ENCODE results near the gene AARSD1. TPM values are rescaled to one million over a fixed set of nuclear protein-coding genes. Genes with fewer than 3 reads are reported as not detected.

The AARSD1 gene, protein sequence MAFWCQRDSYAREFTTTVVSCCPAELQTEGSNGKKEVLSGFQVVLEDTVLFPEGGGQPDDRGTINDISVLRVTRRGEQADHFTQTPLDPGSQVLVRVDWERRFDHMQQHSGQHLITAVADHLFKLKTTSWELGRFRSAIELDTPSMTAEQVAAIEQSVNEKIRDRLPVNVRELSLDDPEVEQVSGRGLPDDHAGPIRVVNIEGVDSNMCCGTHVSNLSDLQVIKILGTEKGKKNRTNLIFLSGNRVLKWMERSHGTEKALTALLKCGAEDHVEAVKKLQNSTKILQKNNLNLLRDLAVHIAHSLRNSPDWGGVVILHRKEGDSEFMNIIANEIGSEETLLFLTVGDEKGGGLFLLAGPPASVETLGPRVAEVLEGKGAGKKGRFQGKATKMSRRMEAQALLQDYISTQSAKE
- total RNA-seq, result 25.2 and 25.3 TPM in 2 replicates

DNA sequence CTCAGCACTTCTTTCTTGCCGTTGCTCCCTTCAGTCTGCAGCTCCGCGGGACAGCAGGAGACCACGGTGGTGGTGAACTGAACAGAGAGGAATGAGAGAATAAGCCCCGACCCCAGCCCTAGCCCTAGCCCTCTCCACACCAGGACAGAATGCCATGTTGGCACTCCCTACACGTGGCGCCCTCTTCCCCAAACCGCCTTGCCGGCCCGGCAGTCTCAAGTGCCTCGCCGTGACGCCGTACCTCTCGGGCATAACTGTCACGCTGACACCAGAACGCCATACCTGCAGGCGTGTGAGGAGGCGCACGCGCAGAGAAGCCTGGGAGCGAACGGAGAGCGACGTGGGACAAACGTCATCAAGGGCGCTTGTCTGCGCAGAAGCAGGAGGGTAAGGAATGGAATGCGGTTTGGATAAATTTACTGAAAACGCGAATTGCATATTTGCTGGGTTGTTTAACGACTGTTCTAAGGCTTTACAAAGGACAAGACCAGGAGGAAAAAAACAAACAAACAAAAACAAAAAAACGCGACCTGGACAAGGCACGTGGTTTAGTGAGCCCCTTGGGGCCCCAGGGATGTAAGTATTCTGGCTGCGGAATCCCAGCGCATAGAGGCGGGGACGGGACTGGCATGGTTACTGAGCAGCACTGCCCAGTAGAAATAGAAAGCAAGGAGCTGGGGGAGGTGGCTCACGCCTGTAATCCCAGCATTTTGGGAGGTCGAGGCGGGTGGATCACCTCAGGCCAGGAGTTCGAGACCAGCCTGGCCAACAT lies at the start of gene AARSD1:
AARSD1 (minus strand) TSS at position 294 of the 772 bp plus-strand sequence; CDS start at position 280, 14 bp downstream.

DNA sequence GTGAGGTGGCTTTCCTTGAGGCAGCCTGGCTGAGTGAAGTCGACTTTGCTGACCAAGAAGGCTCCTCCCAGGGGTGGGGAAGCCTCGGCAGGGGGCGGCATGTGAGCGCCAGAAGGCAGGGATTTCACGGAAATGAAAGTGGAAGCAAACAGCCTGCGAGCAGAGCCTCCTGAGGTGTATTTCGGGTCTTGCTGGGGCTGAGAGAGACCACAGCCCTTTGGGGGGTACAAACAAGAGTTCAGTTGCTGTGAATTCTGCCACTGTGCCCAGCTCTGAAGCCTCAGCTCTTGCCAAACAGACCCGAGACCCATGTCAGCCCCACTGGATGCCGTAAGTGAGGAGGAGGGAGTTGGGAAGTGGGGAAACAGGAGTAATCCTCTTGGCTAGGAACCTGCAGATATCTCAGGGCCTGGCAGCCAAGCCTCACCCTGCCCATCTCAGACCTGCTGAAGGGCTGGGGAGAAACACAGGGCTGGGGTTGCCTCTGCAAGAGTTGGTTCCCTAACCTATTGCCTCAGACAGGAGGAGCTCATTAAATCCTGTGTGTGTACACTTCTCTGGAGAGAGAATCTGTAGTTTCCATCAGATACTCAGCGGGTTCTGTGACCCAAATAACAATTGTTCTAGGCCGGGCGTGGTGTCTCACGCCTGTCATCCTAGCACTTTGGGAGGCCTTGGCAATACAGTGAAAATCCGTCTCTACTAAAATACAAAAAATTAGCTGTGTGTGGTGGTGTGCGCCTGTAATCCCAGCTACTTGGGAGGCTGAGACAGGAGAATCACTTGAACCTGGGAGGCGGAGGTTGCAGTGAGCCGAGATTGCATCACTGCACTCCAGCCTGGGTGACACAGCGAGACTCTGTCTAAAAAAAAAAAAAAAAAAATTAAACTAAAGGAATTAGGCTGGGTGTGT lies 42.6 kb upstream of the AARSD1 start, which contains the start of gene IFI35:
IFI35 (plus strand) TSS at position 146 of the 913 bp plus-strand sequence; CDS start at position 310, 164 bp downstream.

DNA sequence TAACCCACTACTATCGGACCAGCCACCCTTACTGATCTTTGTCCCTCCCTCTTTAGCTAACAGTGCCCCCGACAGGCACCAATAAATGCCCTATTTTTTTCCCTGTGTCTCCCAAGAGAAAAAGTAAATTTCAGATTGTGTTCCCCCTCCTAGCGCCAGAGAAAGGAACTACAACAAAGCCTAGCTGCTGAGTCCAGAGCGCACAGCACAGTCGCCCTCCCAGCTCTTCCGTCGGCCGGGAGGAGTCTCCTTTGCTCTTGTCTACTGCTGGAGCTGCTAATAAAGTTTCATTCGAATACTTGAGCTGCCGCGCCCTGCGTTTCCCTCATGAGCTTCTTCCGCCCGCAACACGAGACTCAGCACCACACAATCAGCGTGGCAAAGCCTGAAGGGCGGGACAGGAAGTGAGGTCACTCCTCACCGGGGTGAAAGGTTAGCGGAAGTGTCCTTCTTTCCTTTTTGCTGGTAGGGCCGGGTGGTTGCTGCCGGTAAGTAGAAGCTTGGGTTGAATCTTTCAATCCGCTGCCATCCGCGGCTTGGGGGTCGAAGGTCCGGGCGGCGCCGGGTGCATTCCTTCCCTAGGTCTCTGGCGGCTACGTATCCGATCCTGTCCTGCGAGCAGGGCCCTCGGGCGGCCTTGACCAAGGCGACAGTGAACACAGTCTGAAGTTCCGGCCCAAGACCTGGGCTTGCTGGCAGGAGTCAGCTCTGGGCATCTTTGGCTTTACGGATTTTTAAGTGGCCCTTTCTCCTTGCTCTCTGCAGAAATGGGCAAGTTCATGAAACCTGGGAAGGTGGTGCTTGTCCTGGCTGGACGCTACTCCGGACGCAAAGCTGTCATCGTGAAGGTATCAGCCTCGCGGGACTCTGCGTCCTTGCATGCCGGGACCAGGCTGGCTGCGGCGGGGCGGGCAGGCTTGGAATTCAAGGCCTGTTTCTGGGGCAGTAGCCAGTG lies 34.0 kb upstream of the AARSD1 start, which contains the start of gene RPL27:
RPL27 (plus strand) TSS at position 436 of the 955 bp plus-strand sequence; CDS start at position 768, 332 bp downstream.

DNA sequence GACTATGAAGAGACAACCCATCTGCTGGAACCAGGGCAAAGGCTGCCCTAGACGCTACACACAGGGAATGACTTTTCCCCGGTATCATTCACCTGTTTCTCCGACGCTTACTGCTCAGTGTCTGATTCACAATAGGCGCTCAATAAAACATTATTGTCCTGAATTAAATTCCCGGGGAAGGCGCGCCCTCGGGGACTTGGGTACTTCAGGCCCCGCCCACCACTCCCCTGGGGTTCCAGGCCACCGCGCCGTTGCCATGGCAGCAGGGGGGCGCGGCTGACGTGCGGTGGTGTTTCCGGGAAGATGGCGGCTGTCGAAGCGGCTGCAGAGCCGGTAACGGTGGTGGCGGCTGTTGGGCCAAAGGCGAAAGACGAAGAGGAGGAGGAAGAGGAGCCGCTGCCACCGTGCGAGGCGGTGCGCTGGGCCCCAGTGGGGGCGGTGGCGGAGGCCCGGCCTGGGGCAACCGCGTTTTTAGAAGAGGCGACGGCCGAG lies 16.1 kb upstream of the AARSD1 start, which contains the start of gene RUNDC1:
RUNDC1 (plus strand) TSS at position 292 of the 492 bp plus-strand sequence; CDS start at position 304, 12 bp downstream.

DNA sequence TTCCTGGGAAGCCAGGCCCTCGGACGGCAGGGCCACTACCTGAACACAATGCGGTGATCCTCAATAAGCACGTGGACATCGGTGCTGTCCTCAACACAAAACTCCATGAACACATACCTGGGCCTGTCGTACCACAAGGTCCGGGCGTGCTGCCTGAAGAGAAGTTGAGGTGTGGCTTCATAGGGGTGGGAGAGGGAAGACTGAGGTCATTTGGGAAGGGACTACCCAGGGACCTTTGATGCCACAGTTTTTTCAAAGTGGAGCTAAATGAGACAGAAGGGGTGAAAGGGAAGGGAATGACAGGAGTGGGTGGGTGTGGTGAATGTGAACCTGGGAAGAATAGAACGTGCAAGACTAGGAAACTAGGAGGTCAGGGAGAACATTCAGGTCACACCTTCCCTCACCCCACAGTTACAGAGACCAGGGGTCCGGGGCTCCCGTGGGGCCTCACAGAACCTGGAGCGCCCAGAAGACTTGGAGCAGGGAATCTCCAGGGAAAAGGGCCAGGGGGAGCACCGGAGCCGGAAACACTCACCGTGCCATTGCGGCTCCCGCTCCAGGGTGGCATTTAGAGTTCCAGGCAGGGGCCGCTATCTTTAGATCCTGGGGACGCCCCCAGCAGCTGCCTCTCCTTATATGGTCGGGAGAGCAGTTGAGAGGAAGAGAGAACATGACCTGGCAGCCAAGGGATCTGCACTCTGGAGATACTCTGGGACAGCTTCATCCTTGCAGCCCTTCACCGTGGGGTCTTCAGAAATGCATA lies 15.4 kb upstream of the AARSD1 start, which contains the start of gene PTGES3L:
PTGES3L (minus strand) TSS at position 570 of the 763 bp plus-strand sequence; CDS start at position 543, 27 bp downstream.

Other genes with a start within 250 kb of the AARSD1 start
- 18.6 and 24.0 TPM in 2 replicates for gene EZH1, start 219.4 kb downstream of the AARSD1 start, total RNA-seq
- gene RAMP2, start 203.2 kb downstream of the AARSD1 start, total RNA-seq, result 0.37 TPM in 1 of 2 replicates, not detected in the other
- gene VPS25, start 191.0 kb downstream of the AARSD1 start, total RNA-seq, result 62.7 and 87.4 TPM in 2 replicates
- gene WNK4, start 183.8 kb downstream of the AARSD1 start, total RNA-seq, result 2.9 and 4.3 TPM in 2 replicates
- gene COA3, start 165.8 kb downstream of the AARSD1 start, total RNA-seq, result 58.2 and 72.0 TPM in 2 replicates
- gene CNTD1, start 165.6 kb downstream of the AARSD1 start, total RNA-seq, result 0.37 TPM in 1 of 2 replicates, not detected in the other
- 107 and 110 TPM in 2 replicates for gene BECN1, start 140.2 kb downstream of the AARSD1 start, total RNA-seq
- 58.4 and 103 TPM in 2 replicates for gene PSME3, start 131.1 kb downstream of the AARSD1 start, total RNA-seq
- gene AOC2, start 119.9 kb downstream of the AARSD1 start, total RNA-seq, result 0.33 and 0.75 TPM in 2 replicates
- gene AOC3, start 113.3 kb downstream of the AARSD1 start, total RNA-seq, result 0.11 and 0.12 TPM in 2 replicates
- not detected in 2 replicates for gene G6PC1, start 63.7 kb downstream of the AARSD1 start, total RNA-seq
- 0.12 and 0.44 TPM in 2 replicates for gene PTGES3L, start 15.6 kb upstream of the AARSD1 start, total RNA-seq
- 12.2 and 13.4 TPM in 2 replicates for gene RUNDC1, start 16.1 kb upstream of the AARSD1 start, total RNA-seq
- 858 and 1,281 TPM in 2 replicates for gene RPL27, start 34.0 kb upstream of the AARSD1 start, total RNA-seq
- 26.0 and 32.0 TPM in 2 replicates for gene IFI35, start 42.3 kb upstream of the AARSD1 start, total RNA-seq
- gene VAT1, start 57.9 kb upstream of the AARSD1 start, total RNA-seq, result 179 and 300 TPM in 2 replicates
- gene RND2, start 60.8 kb upstream of the AARSD1 start, total RNA-seq, result 0.44 and 0.50 TPM in 2 replicates
- 20.0 and 47.0 TPM in 2 replicates for gene BRCA1, start 160.9 kb upstream of the AARSD1 start, total RNA-seq
- 96.4 and 131 TPM in 2 replicates for gene NBR1, start 206.8 kb upstream of the AARSD1 start, total RNA-seq
- gene TMEM106A, start 247.4 kb upstream of the AARSD1 start, total RNA-seq, result 2.9 and 3.5 TPM in 2 replicates

Data from uterine smooth muscle cell (primary cell).